HepG2 (cell line): Measurements from ENCODE around the gene CA10.

Experiments
- AFF4 ChIP-seq: sonication (generic); formaldehyde crosslinking; IDR thresholded peaks from 2 replicates; pipeline ENCODE4 v1.4.0; 2020; ENCODE audit warnings: missing genetic modification reagents
- BCL6 ChIP-seq: IDR thresholded peaks from 2 replicates; pipeline ENCODE4 v1.6.1; 2016; ENCODE audit warnings: missing genetic modification reagents, missing compliant biosample characterization
- CHD2 ChIP-seq: IDR thresholded peaks from 2 replicates; pipeline ENCODE4 v1.6.1; 2011; ENCODE audit warnings: low read depth, low read length, improper control_type of control experiment
- CTCF ChIP-seq: sonication (generic); formaldehyde crosslinking; IDR thresholded peaks from 2 replicates; pipeline ENCODE4 v1.5.0; 2020; ENCODE audit warnings: mild to moderate bottlenecking, missing genetic modification reagents, moderate library complexity
- EP300 ChIP-seq, 3 experiments: sonication (generic) in 1 of 3; formaldehyde crosslinking in 1 of 3; IDR thresholded peaks; 2 replicates each; pipeline versions ENCODE4 v1.5.1 to v1.6.1; 2011 to 2020; ENCODE audit warnings: low read depth in 2 of 3, low read length in 2 of 3, borderline replicate concordance in 1 of 3, improper control_type of control experiment in 1 of 3, mild to moderate bottlenecking in 1 of 3, missing genetic modification reagents in 1 of 3, moderate library complexity in 1 of 3
- SMC3 ChIP-seq: IDR thresholded peaks from 2 replicates; pipeline ENCODE4 v1.6.1; 2011; ENCODE audit warnings: low read length, improper control_type of control experiment
- STAG1 ChIP-seq: sonication (generic); formaldehyde crosslinking; IDR thresholded peaks from 2 replicates; pipeline ENCODE4 v1.4.0; 2020; ENCODE audit warnings: missing genetic modification reagents
- SUZ12 ChIP-seq: fragments of 150-350 bp; IDR thresholded peaks from 2 replicates; pipeline ENCODE4 v1.6.1; 2014; ENCODE audit warnings: low read depth, low read length
- ZNF280D ChIP-seq: sonication (generic); formaldehyde crosslinking; IDR thresholded peaks from 2 replicates; pipeline ENCODE4 v1.5.1; 2020; ENCODE audit warnings: mild to moderate bottlenecking, missing genetic modification reagents
- ZNF292 ChIP-seq: sonication (generic); formaldehyde crosslinking; IDR thresholded peaks from 2 replicates; pipeline ENCODE4 v1.8.1; 2022; ENCODE audit warnings: mild to moderate bottlenecking, low read depth, missing genetic modification reagents, borderline replicate concordance
- ZNF550 ChIP-seq: sonication (generic); formaldehyde crosslinking; IDR thresholded peaks from 2 replicates; pipeline ENCODE4 v1.4.0; 2020; ENCODE audit warnings: mild to moderate bottlenecking, missing genetic modification reagents, borderline replicate concordance
- ZNF558 ChIP-seq: sonication (generic); formaldehyde crosslinking; IDR thresholded peaks from 2 replicates; pipeline ENCODE4 v1.9.0; 2022; ENCODE audit warnings: mild to moderate bottlenecking, missing genetic modification reagents, borderline replicate concordance
- ZNF850 ChIP-seq: sonication (generic); formaldehyde crosslinking; conservative IDR thresholded peaks from 2 replicates; pipeline ENCODE4 v1.9.0; 2021; ENCODE audit warnings: mild to moderate bottlenecking, missing genetic modification reagents

GRCh38 chr17:51767287-51767686, 391.2 kb downstream of the CA10 start:
- TF ChIP-seq SMC3 = no peak
- TF ChIP-seq ZNF558 (CRISPR knock-in tag) = no peak
- no peak for TF ChIP-seq CTCF (CRISPR knock-in tag)
- TF ChIP-seq BCL6 (CRISPR knock-in tag) = no peak
- TF ChIP-seq EP300 (IDR thresholded peaks at IDR 0.05; ENCODE audit: low read depth in 2 of 2, low read length in 2 of 2) = no peak
- TF ChIP-seq EP300 (CRISPR knock-in tag; IDR thresholded peaks at IDR 0.05; ENCODE audit: borderline replicate concordance) = no peak
- no peak for TF ChIP-seq ZNF850 (CRISPR knock-in tag)
- TF ChIP-seq CHD2 = no peak
- no peak for TF ChIP-seq STAG1 (CRISPR knock-in tag)
- TF ChIP-seq ZNF280D (CRISPR knock-in tag) = no peak
- TF ChIP-seq SUZ12 = no peak
- TF ChIP-seq AFF4 (CRISPR knock-in tag) = no peak
- no peak for TF ChIP-seq ZNF550 (CRISPR knock-in tag)
- no peak for TF ChIP-seq ZNF292 (CRISPR knock-in tag)
